IPS-18a (cell line): ENCODE results near the gene PAGR1.

Experiments
- H3K27ac ChIP-seq: one replicate; pipeline ENCODE4 v1.5.1; 2013; ENCODE audit warnings: low read length
- H3K27me3 ChIP-seq: one replicate; pipeline ENCODE4 v1.6.1; 2013; ENCODE audit warnings: mild to moderate bottlenecking, low read length; ENCODE audit not compliant: control insufficient read depth, insufficient read depth
- H3K36me3 ChIP-seq: one replicate; pipeline ENCODE4 v1.6.1; 2013; ENCODE audit warnings: low read depth, low read length; ENCODE audit not compliant: control insufficient read depth
- H3K4me1 ChIP-seq: one replicate; pipeline ENCODE4 v1.6.1; 2013; ENCODE audit warnings: low read depth, low read length; ENCODE audit not compliant: control insufficient read depth
- H3K4me3 ChIP-seq: one replicate; pipeline ENCODE4 v1.5.1; 2013; ENCODE audit warnings: low read length
- H3K9ac ChIP-seq: one replicate; pipeline ENCODE4 v1.6.1; 2013; ENCODE audit warnings: mild to moderate bottlenecking, low read length, moderate library complexity
- H3K9me3 ChIP-seq: one replicate; pipeline ENCODE4 v1.6.1; 2013; ENCODE audit warnings: low read depth, low read length; ENCODE audit not compliant: control insufficient read depth

The PAGR1 gene

GRCh38 chr16:29834079-29834478, 18.1 kb downstream of the PAGR1 start:
- H3K36me3 ChIP-seq: no peaks in the 10 kb centered on the region
- no peaks in the 10 kb centered on the region for H3K9me3 ChIP-seq
- no peak overlapping the region for H3K27ac ChIP-seq
- H3K27me3 ChIP-seq: no peaks in the 10 kb centered on the region
- no peaks in the 10 kb centered on the region for H3K4me1 ChIP-seq
- no peak overlapping the region for H3K9ac ChIP-seq
- no peak overlapping the region for H3K4me3 ChIP-seq

GRCh38 chr16:29835926-29836325, 20.0 kb downstream of the PAGR1 start:
- no peaks in the 10 kb centered on the region for H3K4me1 ChIP-seq
- H3K36me3 ChIP-seq: no peaks in the 10 kb centered on the region
- H3K27ac ChIP-seq: no peak overlapping the region
- no peaks in the 10 kb centered on the region for H3K9me3 ChIP-seq
- H3K27me3 ChIP-seq: no peaks in the 10 kb centered on the region
- H3K4me3 ChIP-seq: no peak overlapping the region
- H3K9ac ChIP-seq: no peak overlapping the region

GRCh38 chr16:29836623-29837022, 20.7 kb downstream of the PAGR1 start:
- H3K9ac ChIP-seq: no peak overlapping the region
- H3K27me3 ChIP-seq: no peaks in the 10 kb centered on the region
- no peak overlapping the region for H3K27ac ChIP-seq
- no peaks in the 10 kb centered on the region for H3K36me3 ChIP-seq
- H3K9me3 ChIP-seq: no peaks in the 10 kb centered on the region
- H3K4me1 ChIP-seq: no peaks in the 10 kb centered on the region
- no peak overlapping the region for H3K4me3 ChIP-seq

- H3K4me3 ChIP-seq: no peak overlapping the region
- H3K4me1 ChIP-seq: no peaks in the 10 kb centered on the region
- no peaks in the 10 kb centered on the region for H3K9me3 ChIP-seq
- H3K36me3 ChIP-seq: no peaks in the 10 kb centered on the region
- H3K27me3 ChIP-seq: no peaks in the 10 kb centered on the region
- H3K9ac ChIP-seq: no peak overlapping the region
- no peak overlapping the region for H3K27ac ChIP-seq
These were observed 21.9 kb downstream of the PAGR1 start for GRCh38 chr16:29837841-29838240.

- H3K27me3 ChIP-seq: no peaks in the 10 kb centered on the region
- H3K36me3 ChIP-seq: no peaks in the 10 kb centered on the region
- H3K4me1 ChIP-seq: no peaks in the 10 kb centered on the region
- no peak overlapping the region for H3K4me3 ChIP-seq
- no peak overlapping the region for H3K27ac ChIP-seq
- no peaks in the 10 kb centered on the region for H3K9me3 ChIP-seq
- H3K9ac ChIP-seq: no peak overlapping the region
These were observed 23.9 kb downstream of the PAGR1 start for GRCh38 chr16:29839822-29840221.

- Histone ChIP-seq H3K27me3 (no peaks in the 10 kb centered on the region), H3K4me3 (no peak overlapping the region), H3K27ac (no peak overlapping the region), H3K36me3 (no peaks in the 10 kb centered on the region), H3K9me3 (no peaks in the 10 kb centered on the region), H3K9ac (no peak overlapping the region), H3K4me1 (no peaks in the 10 kb centered on the region)
These were observed 24.3 kb downstream of the PAGR1 start for GRCh38 chr16:29840240-29840639.

GRCh38 chr16:29841631-29842030, 25.7 kb downstream of the PAGR1 start:
- no peaks in the 10 kb centered on the region for H3K4me1 ChIP-seq
- H3K9ac ChIP-seq: no peak overlapping the region
- no peaks in the 10 kb centered on the region for H3K27me3 ChIP-seq
- H3K4me3 ChIP-seq: no peak overlapping the region
- no peaks in the 10 kb centered on the region for H3K9me3 ChIP-seq
- no peaks in the 10 kb centered on the region for H3K36me3 ChIP-seq
- H3K27ac ChIP-seq: no peak overlapping the region

GRCh38 chr16:29842732-29843346, 26.9 kb downstream of the PAGR1 start:
- no peaks in the 10 kb centered on the region for H3K36me3 ChIP-seq
- no peaks in the 10 kb centered on the region for H3K4me1 ChIP-seq
- no peak overlapping the region for H3K9ac ChIP-seq
- no peak overlapping the region for H3K27ac ChIP-seq
- H3K27me3 ChIP-seq: no peaks in the 10 kb centered on the region
- no peak overlapping the region for H3K4me3 ChIP-seq
- H3K9me3 ChIP-seq: no peaks in the 10 kb centered on the region

- Histone ChIP-seq H3K4me3 (no peak overlapping the region), H3K9ac (no peak overlapping the region), H3K27ac (no peak overlapping the region), H3K4me1 (no peaks in the 10 kb centered on the region), H3K9me3 (no peaks in the 10 kb centered on the region), H3K36me3 (no peaks in the 10 kb centered on the region), H3K27me3 (no peaks in the 10 kb centered on the region)
These were observed 28.0 kb downstream of the PAGR1 start for GRCh38 chr16:29843931-29844330.

GRCh38 chr16:29844575-29845331, 28.8 kb downstream of the PAGR1 start:
- Histone ChIP-seq H3K4me3 (no peak overlapping the region), H3K4me1 (no peaks in the 10 kb centered on the region), H3K9ac (no peak overlapping the region), H3K27ac (no peak overlapping the region), H3K27me3 (no peaks in the 10 kb centered on the region), H3K36me3 (no peaks in the 10 kb centered on the region), H3K9me3 (no peaks in the 10 kb centered on the region)

GRCh38 chr16:29845656-29846055, 29.7 kb downstream of the PAGR1 start:
- Histone ChIP-seq H3K4me3 (no peak overlapping the region), H3K27me3 (no peaks in the 10 kb centered on the region), H3K27ac (no peak overlapping the region), H3K4me1 (no peaks in the 10 kb centered on the region), H3K9me3 (no peaks in the 10 kb centered on the region), H3K36me3 (no peaks in the 10 kb centered on the region), H3K9ac (no peak overlapping the region)
